Caco-2 (cell line): ENCODE results near the gene A1CF. TPM values are rescaled to one million over a fixed set of nuclear protein-coding genes. Genes with fewer than 3 reads are reported as not detected.
"Not testable (repeated sequence)": the region's sequence is repeated elsewhere in the genome, so short reads cannot be mapped to it uniquely, and the experiment has no call there.

Experiments
- BruUV-seq: library from RNA; stranded (reverse); fragments of 400-500 nt; replicated peaks from 2 replicates; lab custom pipeline; 2021; lab: Mats Ljungman, UMichigan
- CTCF ChIA-PET: fragments of 300-600 bp; sonication (Branson Sonifier 250); formaldehyde crosslinking; loops from one replicate; lab custom pipeline; 2022; ENCODE audit warnings: antibody characterized with exemption; lab: Charles Lee
- POLR2A ChIA-PET: fragments of 300-600 bp; sonication (Branson Sonifier 250); formaldehyde crosslinking; loops from one replicate; lab custom pipeline; 2022; ENCODE audit warnings: antibody characterized with exemption; lab: Charles Lee
- DNase-seq, 2 experiments: peaks; one replicate each; pipeline versions ENCODE4 v3.0.0 to v3.0.0-alpha.2; 2020 to 2022
- H3K27me3 ChIP-seq: replicated peaks from 2 replicates; pipeline ENCODE4 v1.6.0; 2011; ENCODE audit warnings: low read length; ENCODE audit not compliant: control insufficient read depth, insufficient read depth
- H3K36me3 ChIP-seq: 2 replicates; pipeline ENCODE4 v1.5.1; 2011; ENCODE audit warnings: low read length; ENCODE audit not compliant: control insufficient read depth, insufficient read depth
- H3K4me1 ChIP-seq: fragments of 250-450 bp; sonication (Bioruptor Pico); 2 replicates; pipeline ENCODE4 v1.5.1; 2020; ENCODE audit warnings: mild to moderate bottlenecking
- H3K4me3 ChIP-seq: 2 replicates; pipeline ENCODE4 v1.5.1; 2011; ENCODE audit warnings: low read depth, mild to moderate bottlenecking, control low read depth, low read length
- H3K9me3 ChIP-seq: fragments of 250-450 bp; sonication (Bioruptor Pico); 2 replicates; pipeline ENCODE4 v1.5.1; 2020; ENCODE audit warnings: mild to moderate bottlenecking, moderate library complexity
- H3K27ac Mint-ChIP-seq: one replicate; pipeline ENCODE4 v1.8.0; 2022; ENCODE audit warnings: mixed read lengths; ENCODE audit not compliant: unreplicated experiment
- H3K27me3 Mint-ChIP-seq: one replicate; pipeline ENCODE4 v1.8.0; 2022; ENCODE audit warnings: mixed read lengths; ENCODE audit not compliant: insufficient read depth, unreplicated experiment
- H3K36me3 Mint-ChIP-seq: one replicate; pipeline ENCODE4 v1.8.0; 2022; ENCODE audit warnings: mild to moderate bottlenecking, mixed read lengths; ENCODE audit not compliant: insufficient read depth, unreplicated experiment
- H3K4me1 Mint-ChIP-seq: one replicate; pipeline ENCODE4 v1.8.0; 2022; ENCODE audit warnings: low read depth, mixed read lengths; ENCODE audit not compliant: unreplicated experiment
- H3K4me3 Mint-ChIP-seq: one replicate; pipeline ENCODE4 v1.8.0; 2022; ENCODE audit warnings: mild to moderate bottlenecking, moderate library complexity, mixed read lengths; ENCODE audit not compliant: unreplicated experiment
- H3K9me3 Mint-ChIP-seq: one replicate; pipeline ENCODE4 v1.8.0; 2022; ENCODE audit warnings: mixed read lengths; ENCODE audit not compliant: unreplicated experiment
- intact Hi-C: fragments of 100-400 bp; cut with micrococcal nuclease; formaldehyde crosslinking; loops from one replicate; pipeline ENCODE4 v1.10.0; 2022; ENCODE audit not compliant: unreplicated experiment
- total RNA-seq: library from RNA; stranded (reverse); gene quantifications from 2 replicates; pipeline ENCODE4 v1.2.3, GENCODE V29; 2022
- TF ChIP-seq, protein P1 (sequence below), 2 experiments: fragments of 200-600 bp in 1 of 2; IDR thresholded peaks; 1 replicate in 1 of 2; 2 replicates in 1 of 2; pipeline versions ENCODE4 v1.5.1 to v1.8.0; 2011 to 2022; ENCODE audit warnings: antibody characterized with exemption in 1 of 2, control low read depth in 1 of 2, inconsistent platforms in 1 of 2, low read depth in 1 of 2, low read length in 1 of 2, mild to moderate bottlenecking in 1 of 2, moderate library complexity in 1 of 2; ENCODE audit not compliant: insufficient read depth in 1 of 2, severe bottlenecking in 1 of 2, unreplicated experiment in 1 of 2

A1CF gene
- total RNA-seq, 1 experiment from 2014 or later: 29.9 TPM

DNA sequence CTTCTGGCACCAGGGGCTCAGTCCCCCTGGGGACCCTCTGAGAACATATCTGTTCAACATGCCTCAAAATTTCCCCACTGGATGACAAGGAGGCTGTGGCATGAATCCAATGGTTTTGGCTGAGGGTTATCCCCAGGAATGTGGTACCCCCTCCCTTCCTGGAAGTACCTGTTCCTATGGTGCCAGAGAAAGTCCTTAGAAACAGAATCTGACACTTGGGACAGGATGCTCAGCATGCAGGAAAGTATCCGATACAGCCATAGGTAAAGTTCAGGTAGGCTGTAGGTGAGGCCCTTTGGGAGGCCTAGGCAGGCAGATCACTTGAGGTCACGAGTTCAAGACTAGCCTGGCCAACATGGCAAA is 42.7 kb upstream of the A1CF start:
- POLR2A ChIA-PET: no interaction called here
- H3K27ac Mint-ChIP-seq: no peak overlapping the region
- no peaks in the 10 kb centered on the region for H3K4me1 Mint-ChIP-seq
- no peak overlapping the region for H3K4me3 ChIP-seq
- intact Hi-C loops: no loop called here
- no peaks in the 10 kb centered on the region for H3K4me1 ChIP-seq
- DNase-seq: no peak
- H3K9me3 ChIP-seq: peaks cover 12% of the 10 kb centered on the region
- BruUV-seq: no TSS peak
- H3K36me3 Mint-ChIP-seq: no peaks in the 10 kb centered on the region
- CTCF ChIA-PET: no interaction called here
- TF ChIP-seq, protein P1, sequence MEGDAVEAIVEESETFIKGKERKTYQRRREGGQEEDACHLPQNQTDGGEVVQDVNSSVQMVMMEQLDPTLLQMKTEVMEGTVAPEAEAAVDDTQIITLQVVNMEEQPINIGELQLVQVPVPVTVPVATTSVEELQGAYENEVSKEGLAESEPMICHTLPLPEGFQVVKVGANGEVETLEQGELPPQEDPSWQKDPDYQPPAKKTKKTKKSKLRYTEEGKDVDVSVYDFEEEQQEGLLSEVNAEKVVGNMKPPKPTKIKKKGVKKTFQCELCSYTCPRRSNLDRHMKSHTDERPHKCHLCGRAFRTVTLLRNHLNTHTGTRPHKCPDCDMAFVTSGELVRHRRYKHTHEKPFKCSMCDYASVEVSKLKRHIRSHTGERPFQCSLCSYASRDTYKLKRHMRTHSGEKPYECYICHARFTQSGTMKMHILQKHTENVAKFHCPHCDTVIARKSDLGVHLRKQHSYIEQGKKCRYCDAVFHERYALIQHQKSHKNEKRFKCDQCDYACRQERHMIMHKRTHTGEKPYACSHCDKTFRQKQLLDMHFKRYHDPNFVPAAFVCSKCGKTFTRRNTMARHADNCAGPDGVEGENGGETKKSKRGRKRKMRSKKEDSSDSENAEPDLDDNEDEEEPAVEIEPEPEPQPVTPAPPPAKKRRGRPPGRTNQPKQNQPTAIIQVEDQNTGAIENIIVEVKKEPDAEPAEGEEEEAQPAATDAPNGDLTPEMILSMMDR (IDR thresholded peaks at IDR 0.05; ENCODE audit: insufficient read depth in 1 of 2, low read depth in 1 of 2, low read length in 1 of 2, severe bottlenecking in 1 of 2, unreplicated experiment in 1 of 2): no peak
- no peaks in the 10 kb centered on the region for H3K36me3 ChIP-seq
- peaks cover 10% of the 10 kb centered on the region for H3K27me3 Mint-ChIP-seq
- H3K4me3 Mint-ChIP-seq: no peak overlapping the region
- H3K27me3 ChIP-seq: no peaks in the 10 kb centered on the region
- H3K9me3 Mint-ChIP-seq: peaks cover 21% of the 10 kb centered on the region

DNA sequence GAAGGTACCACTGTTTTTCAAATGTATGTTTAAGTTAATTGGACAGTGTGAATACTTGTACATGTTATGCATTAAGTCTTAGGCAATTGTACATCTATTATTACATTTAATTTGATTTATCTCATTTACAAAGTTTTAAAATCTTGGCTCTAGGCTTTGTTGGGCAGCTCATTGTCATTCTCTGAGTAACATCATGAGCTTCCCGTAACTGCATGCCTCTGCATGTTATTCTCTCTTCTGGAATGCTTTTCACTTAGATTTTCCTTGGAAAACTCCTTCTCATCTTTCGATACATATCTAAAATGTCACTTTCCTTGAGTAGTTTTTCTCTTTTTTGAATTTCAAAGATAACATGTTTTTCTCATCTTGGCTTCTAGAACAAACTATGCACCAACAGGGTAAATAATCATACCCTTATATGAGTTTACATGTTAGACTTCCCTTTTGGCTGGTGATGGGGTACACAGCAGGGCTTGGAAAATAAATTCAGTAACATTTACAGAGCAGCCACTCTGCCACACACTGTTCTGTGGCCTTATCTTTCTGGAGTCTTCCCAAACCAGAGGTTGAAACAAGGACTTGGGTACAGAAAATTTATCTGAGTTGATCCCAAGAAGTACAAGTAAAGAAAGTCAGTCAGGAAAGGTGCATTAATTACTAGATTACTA is 42.2 kb upstream of the A1CF start:
- ChIA-PET CTCF (no interaction called here), POLR2A (no interaction called here)
- BruUV-seq: no TSS peak
- H3K9me3 Mint-ChIP-seq: peaks cover 22% of the 10 kb centered on the region
- peaks cover 10% of the 10 kb centered on the region for H3K27me3 Mint-ChIP-seq
- H3K4me3 Mint-ChIP-seq: no peak overlapping the region
- TF ChIP-seq, protein P1 (IDR thresholded peaks at IDR 0.05; ENCODE audit: insufficient read depth in 1 of 2, low read depth in 1 of 2, low read length in 1 of 2, severe bottlenecking in 1 of 2, unreplicated experiment in 1 of 2): no peak
- no peak overlapping the region for H3K27ac Mint-ChIP-seq
- Histone ChIP-seq H3K36me3 (no peaks in the 10 kb centered on the region), H3K9me3 (peaks cover 17% of the 10 kb centered on the region), H3K4me1 (no peaks in the 10 kb centered on the region), H3K4me3 (no peak overlapping the region), H3K27me3 (no peaks in the 10 kb centered on the region)
- intact Hi-C loops: no loop called here
- H3K4me1 Mint-ChIP-seq: no peaks in the 10 kb centered on the region
- no peaks in the 10 kb centered on the region for H3K36me3 Mint-ChIP-seq
- no peak for DNase-seq

DNA sequence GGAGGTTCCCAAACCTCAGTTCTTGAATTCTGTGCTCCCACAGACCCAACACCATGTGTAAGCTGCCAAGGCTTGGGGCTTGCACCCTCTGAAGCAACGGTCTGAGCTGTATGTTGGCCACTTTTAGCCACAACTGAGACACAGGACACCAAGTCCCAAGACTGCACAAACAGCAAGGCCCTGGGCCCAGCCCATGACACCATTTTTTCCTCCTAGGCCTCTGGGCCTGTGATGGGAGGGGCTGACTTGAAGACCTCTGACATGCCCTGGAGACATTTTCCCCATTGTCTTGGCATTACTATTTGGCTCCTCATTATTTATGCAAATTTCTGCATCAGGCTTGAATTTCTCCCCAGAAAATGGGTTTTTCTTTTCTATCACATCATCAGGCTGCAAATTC is 38.0 kb upstream of the A1CF start:
- DNase-seq, H3K4me3 ChIP-seq, H3K4me1 ChIP-seq, H3K36me3 ChIP-seq, CTCF ChIA-PET, BruUV-seq, H3K27ac Mint-ChIP-seq, H3K4me1 Mint-ChIP-seq, H3K27me3 Mint-ChIP-seq, intact Hi-C loops, POLR2A ChIA-PET, H3K27me3 ChIP-seq, H3K4me3 Mint-ChIP-seq, H3K36me3 Mint-ChIP-seq: not testable (repeated sequence)
- H3K9me3 Mint-ChIP-seq: peaks cover 38% of the 10 kb centered on the region
- peaks cover 17% of the 10 kb centered on the region for H3K9me3 ChIP-seq
